B cell (primary cell): Measurements from ENCODE around the gene MTERF1.

Experiments
- CTCF ChIP-seq: fragments of 200-600 bp; IDR thresholded peaks from one replicate; pipeline ENCODE4 v1.8.0; 2022; ENCODE audit warnings: antibody characterized with exemption, mild to moderate bottlenecking
- EZH2 ChIP-seq: IDR thresholded peaks from 2 replicates; pipeline ENCODE4 v1.6.1; 2012; ENCODE audit warnings: borderline replicate concordance, low read depth, mild to moderate bottlenecking, moderate library complexity, low read length; ENCODE audit not compliant: insufficient read depth, poor library complexity, severe bottlenecking

GRCh38 chr7:91864070-91864469, 16.4 kb downstream of the MTERF1 start:
- TF ChIP-seq CTCF (no peak), EZH2 (no peak)
